ENCODE data around the gene JAZF1. TPM values are rescaled to one million over a fixed set of nuclear protein-coding genes. Genes with fewer than 3 reads are reported as not detected.

Gene JAZF1
- polyA plus RNA-seq, 1 experiment, result 18.0 TPM

DNA sequence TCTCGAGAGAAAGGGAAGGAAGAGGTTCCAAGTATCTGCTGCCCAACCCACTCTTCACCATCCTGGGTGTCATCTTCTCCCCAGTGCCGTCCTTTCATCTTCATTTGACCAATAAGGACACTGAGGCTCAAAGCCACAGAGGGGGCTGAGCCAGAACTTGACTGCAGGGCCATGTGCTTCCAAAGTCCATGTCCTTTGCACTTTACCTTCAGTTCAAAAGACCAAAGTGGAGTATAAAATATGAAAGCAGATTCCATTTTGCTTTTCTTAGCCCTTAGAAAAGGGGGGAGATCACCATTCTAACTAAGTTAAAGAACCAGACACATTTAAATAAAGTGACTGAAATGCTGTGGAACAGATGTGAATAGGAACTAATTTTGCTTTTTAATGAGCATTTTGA is 56.2 kb downstream of the JAZF1 start:
- no peak for DNase-seq (ENCODE audit: low read depth, low spot score)
- POLR2A ChIA-PET, result no interaction called here
- Histone ChIP-seq H3K4me3 (ENCODE audit: low read depth, low read length) (no peak overlapping the region), H3K27me3 (ENCODE audit: control insufficient read depth, insufficient read depth, low read length) (no peaks in the 10 kb centered on the region), H3K27ac (ENCODE audit: low read depth, low read length) (no peak overlapping the region), H3K9me3 (ENCODE audit: control insufficient read depth, insufficient read depth, low read length) (no peaks in the 10 kb centered on the region)
- TF ChIP-seq CTCF (IDR thresholded peaks at IDR 0.05; ENCODE audit: low read depth, low read length), result no peak
- CTCF ChIA-PET, result interaction anchor here (1.1 kb wide), 1 partner anchor 31 kb away, joined by 3 read pairs; no protein-coding TSS in a partner anchor

DNA sequence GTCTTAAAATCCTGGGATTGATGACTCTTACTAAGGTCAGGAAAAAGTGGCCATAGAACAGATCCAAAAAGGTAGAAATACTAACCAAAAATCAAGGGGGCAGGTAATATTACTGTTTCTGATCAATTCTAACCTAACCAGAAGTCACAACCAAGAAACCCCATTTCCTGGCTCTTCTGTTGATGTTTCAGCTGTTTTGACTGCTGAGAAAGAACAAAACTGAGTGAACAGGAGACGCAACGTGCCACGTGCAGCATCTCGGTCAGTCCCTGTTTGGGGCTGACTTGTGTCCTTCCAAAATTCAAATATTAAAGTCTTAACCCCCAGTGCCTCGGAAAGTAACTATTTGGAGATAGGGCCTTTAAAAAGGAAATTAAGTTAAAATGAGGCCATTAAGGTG is 56.8 kb downstream of the JAZF1 start:
- no peak overlapping the region for H3K4me3 ChIP-seq (ENCODE audit: low read depth, low read length)
- H3K27ac ChIP-seq (ENCODE audit: low read depth, low read length), result no peak overlapping the region
- H3K9me3 ChIP-seq (ENCODE audit: control insufficient read depth, insufficient read depth, low read length), result no peaks in the 10 kb centered on the region
- TF ChIP-seq CTCF (IDR thresholded peaks at IDR 0.05; ENCODE audit: low read depth, low read length), result no peak
- DNase-seq (ENCODE audit: low read depth, low spot score), result no peak
- H3K27me3 ChIP-seq (ENCODE audit: control insufficient read depth, insufficient read depth, low read length), result no peaks in the 10 kb centered on the region
- ChIA-PET CTCF (interaction anchor here (1.1 kb wide), 1 partner anchor 30 kb away, joined by 3 read pairs; no protein-coding TSS in a partner anchor), POLR2A (no interaction called here)

- no peak for DNase-seq (ENCODE audit: low read depth, low spot score)
- ChIA-PET CTCF (interaction anchor here (1.2 to 1.5 kb wide), 2 partner anchors 27 to 43 kb away, joined by 4 read pairs; no protein-coding TSS in a partner anchor), POLR2A (no interaction called here)
- Histone ChIP-seq H3K9me3 (ENCODE audit: control insufficient read depth, insufficient read depth, low read length) (no peaks in the 10 kb centered on the region), H3K4me3 (ENCODE audit: low read depth, low read length) (no peak overlapping the region), H3K27me3 (ENCODE audit: control insufficient read depth, insufficient read depth, low read length) (no peaks in the 10 kb centered on the region), H3K27ac (ENCODE audit: low read depth, low read length) (no peak overlapping the region)
- no peak for TF ChIP-seq CTCF (IDR thresholded peaks at IDR 0.05; ENCODE audit: low read depth, low read length)
These were observed 59.1 kb downstream of the JAZF1 start for GRCh38 chr7:28121496-28121895.

DNA sequence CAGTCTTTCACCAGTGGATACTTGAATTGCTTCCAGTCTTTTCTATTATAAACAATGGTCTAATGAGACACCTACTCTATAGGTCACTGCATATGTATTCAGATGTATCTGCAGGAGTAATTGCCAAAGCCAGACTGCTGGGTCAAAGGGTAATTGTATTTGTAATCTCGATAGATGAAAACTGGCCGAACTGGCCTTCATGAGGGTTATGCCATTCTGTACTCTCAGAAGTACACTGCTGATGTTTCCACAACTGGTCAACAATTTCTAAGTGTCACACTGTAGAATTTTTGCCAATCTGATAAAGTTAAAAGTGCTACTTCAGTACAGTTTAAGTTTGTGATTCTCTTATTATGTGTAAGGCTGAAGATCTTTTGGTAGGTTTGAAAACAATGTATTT is 64.6 kb downstream of the JAZF1 start:
- TF ChIP-seq CTCF (IDR thresholded peaks at IDR 0.05; ENCODE audit: low read depth, low read length), result no peak
- no peaks in the 10 kb centered on the region for H3K9me3 ChIP-seq (ENCODE audit: control insufficient read depth, insufficient read depth, low read length)
- POLR2A ChIA-PET, result no interaction called here
- no peak overlapping the region for H3K4me3 ChIP-seq (ENCODE audit: low read depth, low read length)
- CTCF ChIA-PET, result no interaction called here
- DNase-seq (ENCODE audit: low read depth, low spot score), result no peak
- no peaks in the 10 kb centered on the region for H3K27me3 ChIP-seq (ENCODE audit: control insufficient read depth, insufficient read depth, low read length)
- no peak overlapping the region for H3K27ac ChIP-seq (ENCODE audit: low read depth, low read length)

DNA sequence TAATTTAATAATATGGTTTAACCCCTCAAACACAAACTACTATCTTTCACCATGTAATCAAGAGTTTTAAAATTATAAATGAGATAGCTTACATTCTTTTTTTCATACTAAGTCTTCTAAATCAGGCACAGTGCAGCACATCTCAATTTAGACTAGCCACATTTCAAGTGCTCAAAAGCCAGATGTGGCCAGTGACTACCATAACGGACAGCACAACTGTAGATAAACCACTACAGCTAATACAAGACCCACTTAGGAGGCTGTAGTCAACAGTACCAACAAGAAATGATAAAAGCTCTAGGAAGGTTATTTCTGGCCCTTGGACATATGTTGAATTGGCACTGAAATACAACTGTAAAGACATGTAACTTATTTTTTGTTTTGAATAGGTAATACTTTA is 65.3 kb downstream of the JAZF1 start:
- no peaks in the 10 kb centered on the region for H3K9me3 ChIP-seq (ENCODE audit: control insufficient read depth, insufficient read depth, low read length)
- H3K4me3 ChIP-seq (ENCODE audit: low read depth, low read length), result no peak overlapping the region
- no peak for TF ChIP-seq CTCF (IDR thresholded peaks at IDR 0.05; ENCODE audit: low read depth, low read length)
- POLR2A ChIA-PET, result interaction anchor here (0.6 kb wide), 1 partner anchor 59 kb away, joined by 5 read pairs; no protein-coding TSS in a partner anchor
- DNase-seq (ENCODE audit: low read depth, low spot score), result no peak
- no peaks in the 10 kb centered on the region for H3K27me3 ChIP-seq (ENCODE audit: control insufficient read depth, insufficient read depth, low read length)
- no peak overlapping the region for H3K27ac ChIP-seq (ENCODE audit: low read depth, low read length)
- CTCF ChIA-PET, result no interaction called here

All from AG04450 (cell line).